IMR-90 (cell line): Measurements from ENCODE around the gene CACNA2D1. TPM values are rescaled to one million over a fixed set of nuclear protein-coding genes. Genes with fewer than 3 reads are reported as not detected.

ENCODE experiments used
- ATAC-seq: fragments of 200-7000 bp; cut with Tn5 transposase; 2 replicates; pipeline ENCODE4 v1.9.1; 2020; ENCODE audit warnings: low read depth, mild to moderate bottlenecking, moderate library complexity
- BruUV-seq: library from RNA; stranded (reverse); fragments of 400-500 nt; replicated peaks from 2 replicates; lab custom pipeline; 2021; lab: Mats Ljungman, UMichigan
- CTCF ChIA-PET: fragments of 300-600 bp; formaldehyde crosslinking; extraction: SDS; loops from one replicate; lab custom pipeline; 2021; ENCODE audit warnings: antibody characterized with exemption; lab: Yijun Ruan, JAX
- POLR2A ChIA-PET: fragments of 300-600 bp; sonication (Branson Sonifier 250); formaldehyde crosslinking; loops from one replicate; lab custom pipeline; 2022; ENCODE audit warnings: antibody characterized with exemption; ENCODE audit not compliant: unreplicated experiment; lab: Charles Lee
- DNase-seq: peaks from one replicate; pipeline ENCODE4 v3.0.0; 2013
- H2AFZ ChIP-seq: replicated peaks from 2 replicates; pipeline ENCODE3; 2013; ENCODE audit warnings: low read length, mild to moderate bottlenecking; ENCODE audit not compliant: poor library complexity
- H2AK5ac ChIP-seq: 2 replicates; pipeline ENCODE4 v1.6.1; 2013; ENCODE audit warnings: low read depth, low read length, inconsistent platforms
- H2AK9ac ChIP-seq: replicated peaks from 2 replicates; pipeline ENCODE3; 2013; ENCODE audit warnings: mild to moderate bottlenecking, low read depth, low read length, moderate library complexity; ENCODE audit not compliant: poor library complexity
- H2BK120ac ChIP-seq: 2 replicates; pipeline ENCODE4 v1.6.1; 2013; ENCODE audit warnings: low read depth, low read length, inconsistent platforms
- H2BK15ac ChIP-seq: 3 replicates; pipeline ENCODE4 v1.6.1; 2013; ENCODE audit warnings: low read depth, low read length, inconsistent platforms
- H2BK20ac ChIP-seq: 2 replicates; pipeline ENCODE4 v1.6.1; 2013; ENCODE audit warnings: low read depth, mild to moderate bottlenecking, inconsistent platforms, low read length, moderate library complexity
- H2BK5ac ChIP-seq: 2 replicates; pipeline ENCODE4 v1.6.1; 2013; ENCODE audit warnings: mild to moderate bottlenecking, low read depth, low read length, inconsistent platforms; ENCODE audit not compliant: poor library complexity, severe bottlenecking
- H3K14ac ChIP-seq: replicated peaks from 2 replicates; pipeline ENCODE4 v1.6.1; 2013; ENCODE audit warnings: low read depth, low read length, inconsistent platforms
- H3K18ac ChIP-seq: 2 replicates; pipeline ENCODE4 v1.6.1; 2013; ENCODE audit warnings: low read depth, low read length, control low read depth
- H3K23ac ChIP-seq: 2 replicates; pipeline ENCODE4 v1.6.1; 2013; ENCODE audit warnings: low read depth, low read length, inconsistent platforms
- H3K27ac ChIP-seq: 2 replicates; pipeline ENCODE4 v1.5.1; 2013; ENCODE audit warnings: mild to moderate bottlenecking, control low read depth, low read length; ENCODE audit not compliant: insufficient read depth
- H3K27me3 ChIP-seq: 2 replicates; pipeline ENCODE4 v1.6.1; 2013; ENCODE audit warnings: low read length; ENCODE audit not compliant: control insufficient read depth, insufficient read depth
- H3K36me3 ChIP-seq: 2 replicates; pipeline ENCODE4 v1.6.1; 2013; ENCODE audit warnings: low read length, mixed read lengths; ENCODE audit not compliant: control insufficient read depth, insufficient read depth
- H3K4ac ChIP-seq: 2 replicates; pipeline ENCODE4 v1.6.1; 2013; ENCODE audit warnings: low read depth, low read length, inconsistent platforms
- H3K4me1 ChIP-seq: 2 replicates; pipeline ENCODE4 v1.6.1; 2013; ENCODE audit warnings: low read length, mixed read lengths; ENCODE audit not compliant: control insufficient read depth, insufficient read depth
- H3K4me2 ChIP-seq: 2 replicates; pipeline ENCODE4 v1.6.1; 2013; ENCODE audit warnings: low read depth, mild to moderate bottlenecking, control low read depth, low read length, moderate library complexity
- H3K4me3 ChIP-seq: 2 replicates; pipeline ENCODE4 v1.5.1; 2013; ENCODE audit warnings: low read depth, mild to moderate bottlenecking, control low read depth, low read length, moderate library complexity; ENCODE audit not compliant: insufficient read depth
- H3K56ac ChIP-seq: 2 replicates; pipeline ENCODE4 v1.6.1; 2013; ENCODE audit warnings: low read length, inconsistent platforms; ENCODE audit not compliant: insufficient read depth; ENCODE audit errors: extremely low read depth
- H3K79me1 ChIP-seq, 2 experiments: 2 replicates each; pipeline ENCODE4 v1.6.1; 2013; ENCODE audit warnings: low read length in 2 of 2, inconsistent platforms in 1 of 2, low read depth in 1 of 2
- H3K9ac ChIP-seq: 2 replicates; pipeline ENCODE4 v1.6.1; 2013; ENCODE audit warnings: low read depth, low read length, control low read depth
- H3K9me1 ChIP-seq: 2 replicates; pipeline ENCODE4 v1.6.1; 2013; ENCODE audit warnings: low read length, inconsistent platforms; ENCODE audit not compliant: insufficient read depth
- H3K9me3 ChIP-seq: 2 replicates; pipeline ENCODE4 v1.6.1; 2013; ENCODE audit warnings: low read length; ENCODE audit not compliant: control insufficient read depth, insufficient read depth
- H4K20me1 ChIP-seq: 2 replicates; pipeline ENCODE4 v1.6.1; 2013; ENCODE audit warnings: low read length, inconsistent platforms; ENCODE audit not compliant: insufficient read depth
- H4K5ac ChIP-seq: 2 replicates; pipeline ENCODE4 v1.6.1; 2013; ENCODE audit warnings: mild to moderate bottlenecking, low read depth, low read length, control low read depth
- H4K8ac ChIP-seq, 2 experiments: 2 replicates each; pipeline ENCODE4 v1.6.1; 2013; ENCODE audit warnings: low read depth in 2 of 2, low read length in 2 of 2, control low read depth in 1 of 2, inconsistent platforms in 1 of 2
- H4K91ac ChIP-seq: 2 replicates; pipeline ENCODE4 v1.6.1; 2013; ENCODE audit warnings: low read depth, low read length, inconsistent platforms; ENCODE audit not compliant: insufficient read depth
- CEBPB ChIP-seq: IDR thresholded peaks from 2 replicates; pipeline ENCODE4 v1.6.1; 2012; ENCODE audit warnings: low read depth, low read length, improper control_type of control experiment
- MXI1 ChIP-seq: IDR thresholded peaks from 2 replicates; pipeline ENCODE4 v1.6.1; 2012; ENCODE audit warnings: low read depth, mild to moderate bottlenecking, low read length, moderate library complexity, borderline replicate concordance
- RAD21 ChIP-seq: IDR thresholded peaks from 2 replicates; pipeline ENCODE4 v1.6.1; 2012; ENCODE audit warnings: low read length, improper control_type of control experiment
- RCOR1 ChIP-seq: IDR thresholded peaks from 2 replicates; pipeline ENCODE4 v1.6.1; 2012; ENCODE audit warnings: mild to moderate bottlenecking, low read length, improper control_type of control experiment; ENCODE audit not compliant: insufficient replicate concordance
- RFX5 ChIP-seq: IDR thresholded peaks from 2 replicates; pipeline ENCODE4 v1.8.0; 2012; ENCODE audit warnings: low read depth, mild to moderate bottlenecking, low read length, moderate library complexity
- dilution Hi-C: fragments of 300-500 bp; cut with HindIII; formaldehyde crosslinking; loops from one replicate; pipeline ENCODE4 v1.14.3; 2018; ENCODE audit warnings: low sequenced_read_pairs; ENCODE audit not compliant: unreplicated experiment
- in situ Hi-C: fragments of 300-500 bp; cut with MboI; formaldehyde crosslinking; loops from 3 replicates; pipeline ENCODE4 v1.14.3; 2019; ENCODE audit warnings: low sequenced_read_pairs, inconsistent platforms, mixed read lengths
- intact Hi-C: fragments of 100-400 bp; cut with micrococcal nuclease; formaldehyde crosslinking; loops from 2 replicates; pipeline ENCODE4 v1.10.0; 2022
- polyA plus RNA-seq, 3 experiments: library from polyadenylated mRNA; depleted of rRNA; stranded (reverse); fragments of >200 nt; gene quantifications; 2 replicates each; pipeline ENCODE4 v1.2.3, GENCODE V29; 2012; ENCODE audit warnings: low replicate concordance in 1 of 3
- total RNA-seq: library from RNA; depleted of rRNA; stranded (reverse); fragments of >200 nt; gene quantifications from 2 replicates; pipeline ENCODE4 v1.2.3, GENCODE V29; 2012
- TF ChIP-seq, protein P1 (sequence below): conservative IDR thresholded peaks from 2 replicates; pipeline ENCODE4 v1.5.1; 2012; ENCODE audit warnings: mild to moderate bottlenecking, low read depth, low read length, improper control_type of control experiment
- TF ChIP-seq, protein P2 (sequence below): fragments of 150-350 bp; IDR thresholded peaks from 2 replicates; pipeline ENCODE4 v1.6.1; 2016; ENCODE audit warnings: low read depth, mild to moderate bottlenecking, low read length, moderate library complexity, borderline replicate concordance

The CACNA2D1 gene
- total and polyA plus RNA-seq, 2 of the 4 experiments (the other 2 are of a cell fraction): 5.8 to 21.9 TPM

DNA sequence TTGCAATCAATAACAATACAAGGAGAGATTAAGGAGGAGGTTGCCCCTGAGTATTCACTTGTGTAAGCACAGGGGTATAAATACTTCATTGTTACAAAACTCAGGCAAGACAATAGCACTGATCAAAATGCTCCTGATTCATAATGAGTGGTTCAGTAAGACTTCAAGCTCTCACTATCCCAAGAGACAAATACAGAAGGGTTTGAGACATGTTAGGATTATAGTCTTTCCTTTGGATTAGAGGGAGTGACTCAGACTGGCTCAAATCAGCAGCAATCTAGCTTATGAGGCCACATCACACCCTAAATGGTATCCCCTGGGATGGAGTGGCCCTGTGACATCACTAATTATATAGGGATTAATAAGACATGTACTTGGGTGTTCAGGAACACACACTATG is 506.5 kb downstream of the CACNA2D1 start:
- H2BK5ac ChIP-seq: no peak overlapping the region
- no peak for ATAC-seq
- no TSS peak for BruUV-seq
- H3K4ac ChIP-seq: no peak overlapping the region
- POLR2A ChIA-PET: no interaction called here
- no peak overlapping the region for H3K9ac ChIP-seq
- no peak overlapping the region for H4K5ac ChIP-seq
- no peak overlapping the region; the same call in 1 of the 2 replicates for H3K14ac ChIP-seq
- H3K23ac ChIP-seq: no peak overlapping the region
- H3K9me3 ChIP-seq: no peaks in the 10 kb centered on the region
- no peak overlapping the region for H3K4me2 ChIP-seq
- no peak overlapping the region for H2BK15ac ChIP-seq
- H4K20me1 ChIP-seq: no peaks in the 10 kb centered on the region
- no peak overlapping the region for H2BK120ac ChIP-seq
- no peak overlapping the region for H3K4me3 ChIP-seq
- H2AK9ac ChIP-seq: no peak overlapping the region
- no peak overlapping the region for H2AFZ ChIP-seq
- H3K56ac ChIP-seq: no peak overlapping the region
- dilution Hi-C loops (no loop called here), in situ Hi-C loops (no loop called here), intact Hi-C loops (no loop called here)
- peak; percentile 8 for DNase-seq
- no peaks in the 10 kb centered on the region for H3K36me3 ChIP-seq
- H3K27ac ChIP-seq: no peak overlapping the region
- TF ChIP-seq RCOR1 (no peak), RFX5 (no peak), RAD21 (no peak), CEBPB (no peak), MXI1 (no peak)
- TF ChIP-seq, protein P1, sequence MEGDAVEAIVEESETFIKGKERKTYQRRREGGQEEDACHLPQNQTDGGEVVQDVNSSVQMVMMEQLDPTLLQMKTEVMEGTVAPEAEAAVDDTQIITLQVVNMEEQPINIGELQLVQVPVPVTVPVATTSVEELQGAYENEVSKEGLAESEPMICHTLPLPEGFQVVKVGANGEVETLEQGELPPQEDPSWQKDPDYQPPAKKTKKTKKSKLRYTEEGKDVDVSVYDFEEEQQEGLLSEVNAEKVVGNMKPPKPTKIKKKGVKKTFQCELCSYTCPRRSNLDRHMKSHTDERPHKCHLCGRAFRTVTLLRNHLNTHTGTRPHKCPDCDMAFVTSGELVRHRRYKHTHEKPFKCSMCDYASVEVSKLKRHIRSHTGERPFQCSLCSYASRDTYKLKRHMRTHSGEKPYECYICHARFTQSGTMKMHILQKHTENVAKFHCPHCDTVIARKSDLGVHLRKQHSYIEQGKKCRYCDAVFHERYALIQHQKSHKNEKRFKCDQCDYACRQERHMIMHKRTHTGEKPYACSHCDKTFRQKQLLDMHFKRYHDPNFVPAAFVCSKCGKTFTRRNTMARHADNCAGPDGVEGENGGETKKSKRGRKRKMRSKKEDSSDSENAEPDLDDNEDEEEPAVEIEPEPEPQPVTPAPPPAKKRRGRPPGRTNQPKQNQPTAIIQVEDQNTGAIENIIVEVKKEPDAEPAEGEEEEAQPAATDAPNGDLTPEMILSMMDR: no peak
- TF ChIP-seq, protein P2, sequence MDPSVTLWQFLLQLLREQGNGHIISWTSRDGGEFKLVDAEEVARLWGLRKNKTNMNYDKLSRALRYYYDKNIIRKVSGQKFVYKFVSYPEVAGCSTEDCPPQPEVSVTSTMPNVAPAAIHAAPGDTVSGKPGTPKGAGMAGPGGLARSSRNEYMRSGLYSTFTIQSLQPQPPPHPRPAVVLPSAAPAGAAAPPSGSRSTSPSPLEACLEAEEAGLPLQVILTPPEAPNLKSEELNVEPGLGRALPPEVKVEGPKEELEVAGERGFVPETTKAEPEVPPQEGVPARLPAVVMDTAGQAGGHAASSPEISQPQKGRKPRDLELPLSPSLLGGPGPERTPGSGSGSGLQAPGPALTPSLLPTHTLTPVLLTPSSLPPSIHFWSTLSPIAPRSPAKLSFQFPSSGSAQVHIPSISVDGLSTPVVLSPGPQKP: no peak
- H4K8ac ChIP-seq: no peak overlapping the region
- H3K9me1 ChIP-seq: no peaks in the 10 kb centered on the region
- no peaks in the 10 kb centered on the region for H3K4me1 ChIP-seq
- H3K27me3 ChIP-seq: no peaks in the 10 kb centered on the region
- H2BK20ac ChIP-seq: no peak overlapping the region
- no peak overlapping the region for H3K18ac ChIP-seq
- CTCF ChIA-PET: no interaction called here
- no peak overlapping the region for H2AK5ac ChIP-seq
- H3K79me1 ChIP-seq: no peaks in the 10 kb centered on the region
- H4K91ac ChIP-seq: no peak overlapping the region
